SIG-M5 treated with dmso at 0.1 percent for 504 hours (cell line): ENCODE measurements around the gene SLC2A8.
A peak's percentile ranks its signal among the peaks of the same experiment; 100 is the strongest.

Source experiments
- DNase-seq: peaks from one replicate; lab custom pipeline; 2025; ENCODE audit not compliant: unreplicated experiment; lab: John Stamatoyannopoulos, UW

Gene SLC2A8

GRCh38 chr9:127396808-127397645, at the start of gene SLC2A8:
Gene SLC2A8, plus strand, starts transcription at chr9:127397169. Its CDS starts 62 bp downstream, at chr9:127397231.
- DNase-seq: peak; percentile 98

- peak; percentile 27 for DNase-seq
Measured at GRCh38 chr9:127347831-127348776, 48.9 kb upstream of the SLC2A8 start.

GRCh38 chr9:127349483-127350113, 47.4 kb upstream of the SLC2A8 start:
- DNase-seq: no peak

- no peak for DNase-seq
Measured at GRCh38 chr9:127351182-127352166, 45.5 kb upstream of the SLC2A8 start.

- no peak for DNase-seq
Measured at GRCh38 chr9:127353882-127354281, 43.1 kb upstream of the SLC2A8 start.

GRCh38 chr9:127356906-127357305, 40.1 kb upstream of the SLC2A8 start:
- no peak for DNase-seq

GRCh38 chr9:127358023-127358535, 38.9 kb upstream of the SLC2A8 start:
- no peak for DNase-seq

GRCh38 chr9:127358770-127359169, 38.2 kb upstream of the SLC2A8 start:
- DNase-seq: no peak

GRCh38 chr9:127360250-127360649, 36.7 kb upstream of the SLC2A8 start:
- no peak for DNase-seq

- DNase-seq: no peak
Measured at GRCh38 chr9:127360829-127361228, 36.1 kb upstream of the SLC2A8 start.

GRCh38 chr9:127361561-127361960, 35.4 kb upstream of the SLC2A8 start:
- no peak for DNase-seq

- no peak for DNase-seq
Measured at GRCh38 chr9:127362829-127363228, 34.1 kb upstream of the SLC2A8 start.

- DNase-seq: no peak
Measured at GRCh38 chr9:127365461-127365860, 31.5 kb upstream of the SLC2A8 start.

- no peak for DNase-seq
Measured at GRCh38 chr9:127366594-127366993, 30.4 kb upstream of the SLC2A8 start.

- DNase-seq: no peak
Measured at GRCh38 chr9:127368852-127369402, 28.0 kb upstream of the SLC2A8 start.

GRCh38 chr9:127369428-127369827, 27.5 kb upstream of the SLC2A8 start:
- no peak for DNase-seq

- DNase-seq: no peak
Measured at GRCh38 chr9:127370147-127370579, 26.8 kb upstream of the SLC2A8 start.

GRCh38 chr9:127370672-127371648, 26.0 kb upstream of the SLC2A8 start:
- DNase-seq: no peak
